BE2C (cell line): Measurements from ENCODE around the gene CD226.

Source experiments
- DNase-seq: peaks from one replicate; pipeline ENCODE4 v3.0.0-alpha.2; 2020
- H3K27me3 ChIP-seq: fragments of 250-450 bp; sonication (Bioruptor Pico); 2 replicates; pipeline ENCODE4 v1.5.1; 2020; ENCODE audit warnings: mild to moderate bottlenecking
- H3K36me3 ChIP-seq: fragments of 250-450 bp; sonication (Bioruptor Pico); 2 replicates; pipeline ENCODE4 v1.5.1; 2020; ENCODE audit warnings: mild to moderate bottlenecking
- H3K4me1 ChIP-seq: fragments of 250-450 bp; sonication (Bioruptor Pico); 2 replicates; pipeline ENCODE4 v1.5.1; 2020
- H3K4me3 ChIP-seq: 2 replicates; pipeline ENCODE4 v1.5.1; 2011; ENCODE audit warnings: low read depth, low read length
- H3K9me3 ChIP-seq: fragments of 250-450 bp; sonication (Bioruptor Pico); 2 replicates; pipeline ENCODE4 v1.5.1; 2020
- TF ChIP-seq, protein P1 (sequence below): IDR thresholded peaks from 2 replicates; pipeline ENCODE4 v1.5.1; 2012; ENCODE audit warnings: mild to moderate bottlenecking, low read depth, low read length

CD226 gene

GRCh38 chr18:69808399-69808798 lies 139.3 kb downstream of the CD226 start:
- Histone ChIP-seq H3K9me3 (no peaks in the 10 kb centered on the region), H3K4me3 (no peak overlapping the region), H3K36me3 (no peaks in the 10 kb centered on the region), H3K27me3 (no peaks in the 10 kb centered on the region), H3K4me1 (no peaks in the 10 kb centered on the region)
- DNase-seq = no peak
- TF ChIP-seq, protein P1, sequence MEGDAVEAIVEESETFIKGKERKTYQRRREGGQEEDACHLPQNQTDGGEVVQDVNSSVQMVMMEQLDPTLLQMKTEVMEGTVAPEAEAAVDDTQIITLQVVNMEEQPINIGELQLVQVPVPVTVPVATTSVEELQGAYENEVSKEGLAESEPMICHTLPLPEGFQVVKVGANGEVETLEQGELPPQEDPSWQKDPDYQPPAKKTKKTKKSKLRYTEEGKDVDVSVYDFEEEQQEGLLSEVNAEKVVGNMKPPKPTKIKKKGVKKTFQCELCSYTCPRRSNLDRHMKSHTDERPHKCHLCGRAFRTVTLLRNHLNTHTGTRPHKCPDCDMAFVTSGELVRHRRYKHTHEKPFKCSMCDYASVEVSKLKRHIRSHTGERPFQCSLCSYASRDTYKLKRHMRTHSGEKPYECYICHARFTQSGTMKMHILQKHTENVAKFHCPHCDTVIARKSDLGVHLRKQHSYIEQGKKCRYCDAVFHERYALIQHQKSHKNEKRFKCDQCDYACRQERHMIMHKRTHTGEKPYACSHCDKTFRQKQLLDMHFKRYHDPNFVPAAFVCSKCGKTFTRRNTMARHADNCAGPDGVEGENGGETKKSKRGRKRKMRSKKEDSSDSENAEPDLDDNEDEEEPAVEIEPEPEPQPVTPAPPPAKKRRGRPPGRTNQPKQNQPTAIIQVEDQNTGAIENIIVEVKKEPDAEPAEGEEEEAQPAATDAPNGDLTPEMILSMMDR = no peak

DNA sequence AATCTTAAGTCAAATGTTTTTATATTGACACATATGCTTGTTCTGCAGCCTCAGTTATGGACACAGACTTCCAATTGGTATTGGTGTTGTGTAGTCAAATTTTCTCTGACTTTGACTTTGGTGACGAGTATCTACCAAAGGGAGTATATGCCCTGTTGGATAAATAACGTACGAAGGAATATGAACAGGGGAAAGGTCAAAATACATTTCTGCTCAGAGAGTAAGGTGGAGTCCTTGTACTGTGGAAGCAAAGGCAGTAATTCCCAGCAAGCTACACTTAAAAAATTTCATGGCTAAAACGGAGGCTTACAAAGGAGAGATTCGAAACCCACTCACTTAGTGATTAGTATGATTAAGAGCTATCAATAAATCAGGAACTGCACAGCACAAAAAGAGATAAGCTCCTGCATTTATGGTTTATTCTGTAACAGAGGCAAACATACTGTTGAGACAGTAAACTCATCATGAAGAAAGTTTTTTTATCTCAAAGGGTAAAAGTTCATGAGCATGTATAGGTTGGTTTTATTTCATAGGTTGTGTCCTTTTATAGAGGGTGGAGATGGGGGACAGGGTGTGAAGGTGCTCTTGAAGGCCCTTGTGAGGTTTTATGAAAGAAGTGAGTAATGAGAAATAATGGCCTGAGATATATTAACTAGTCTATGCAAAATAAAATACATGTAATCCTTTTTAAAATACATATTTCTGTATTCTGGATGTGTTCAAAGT lies 142.7 kb downstream of the CD226 start:
- no peak for DNase-seq
- TF ChIP-seq, protein P1 = no peak
- no peaks in the 10 kb centered on the region for H3K27me3 ChIP-seq
- no peaks in the 10 kb centered on the region for H3K4me1 ChIP-seq
- H3K36me3 ChIP-seq = no peaks in the 10 kb centered on the region
- H3K9me3 ChIP-seq = no peaks in the 10 kb centered on the region
- H3K4me3 ChIP-seq = no peak overlapping the region
